Measurements from ENCODE around the gene TMEM107.

Gene TMEM107

DNA sequence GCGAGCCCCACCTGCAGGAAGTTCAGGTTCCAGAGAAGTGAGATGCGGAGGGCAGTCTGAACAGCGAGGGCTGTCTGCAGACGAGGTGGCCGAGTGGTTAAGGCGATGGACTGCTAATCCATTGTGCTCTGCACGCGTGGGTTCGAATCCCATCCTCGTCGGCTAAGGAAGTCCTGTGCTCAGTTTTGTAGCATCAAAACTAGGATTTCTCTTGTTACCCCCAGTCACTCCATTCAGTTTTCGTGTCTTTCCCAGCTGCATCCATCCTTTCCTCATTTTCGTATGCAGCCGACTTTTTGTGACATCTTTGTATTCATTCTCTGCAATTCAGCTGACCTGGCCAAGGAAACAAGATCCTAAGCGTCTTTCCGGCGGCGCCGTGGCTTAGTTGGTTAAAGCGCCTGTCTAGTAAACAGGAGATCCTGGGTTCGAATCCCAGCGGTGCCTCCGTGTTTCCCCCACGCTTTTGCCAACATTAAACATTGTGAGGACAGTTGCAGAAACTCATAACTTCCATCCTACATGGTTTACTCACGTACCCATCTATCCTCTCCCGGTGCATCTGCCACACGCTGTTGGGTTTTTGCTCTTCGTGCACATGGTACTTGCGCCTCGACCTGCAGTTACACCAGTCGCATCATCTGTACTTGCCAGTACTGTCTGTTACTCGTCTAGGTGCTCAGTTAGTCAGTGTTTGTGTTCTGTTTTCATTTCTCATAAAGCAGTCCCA is 10.8 kb upstream of the TMEM107 start (continued):
- TF ChIP-seq SALL2 (tag by site-specific recombination; IDR thresholded peaks at IDR 0.05; ENCODE audit: borderline replicate concordance) = peak; percentile 89; the same call in 1 of the 2 replicates
- TF ChIP-seq, protein P1, sequence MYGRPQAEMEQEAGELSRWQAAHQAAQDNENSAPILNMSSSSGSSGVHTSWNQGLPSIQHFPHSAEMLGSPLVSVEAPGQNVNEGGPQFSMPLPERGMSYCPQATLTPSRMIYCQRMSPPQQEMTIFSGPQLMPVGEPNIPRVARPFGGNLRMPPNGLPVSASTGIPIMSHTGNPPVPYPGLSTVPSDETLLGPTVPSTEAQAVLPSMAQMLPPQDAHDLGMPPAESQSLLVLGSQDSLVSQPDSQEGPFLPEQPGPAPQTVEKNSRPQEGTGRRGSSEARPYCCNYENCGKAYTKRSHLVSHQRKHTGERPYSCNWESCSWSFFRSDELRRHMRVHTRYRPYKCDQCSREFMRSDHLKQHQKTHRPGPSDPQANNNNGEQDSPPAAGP (tag by site-specific recombination; IDR thresholded peaks at IDR 0.05) = peak; percentile 82; the same call in 1 of the 2 replicates
- TF ChIP-seq, protein P2, sequence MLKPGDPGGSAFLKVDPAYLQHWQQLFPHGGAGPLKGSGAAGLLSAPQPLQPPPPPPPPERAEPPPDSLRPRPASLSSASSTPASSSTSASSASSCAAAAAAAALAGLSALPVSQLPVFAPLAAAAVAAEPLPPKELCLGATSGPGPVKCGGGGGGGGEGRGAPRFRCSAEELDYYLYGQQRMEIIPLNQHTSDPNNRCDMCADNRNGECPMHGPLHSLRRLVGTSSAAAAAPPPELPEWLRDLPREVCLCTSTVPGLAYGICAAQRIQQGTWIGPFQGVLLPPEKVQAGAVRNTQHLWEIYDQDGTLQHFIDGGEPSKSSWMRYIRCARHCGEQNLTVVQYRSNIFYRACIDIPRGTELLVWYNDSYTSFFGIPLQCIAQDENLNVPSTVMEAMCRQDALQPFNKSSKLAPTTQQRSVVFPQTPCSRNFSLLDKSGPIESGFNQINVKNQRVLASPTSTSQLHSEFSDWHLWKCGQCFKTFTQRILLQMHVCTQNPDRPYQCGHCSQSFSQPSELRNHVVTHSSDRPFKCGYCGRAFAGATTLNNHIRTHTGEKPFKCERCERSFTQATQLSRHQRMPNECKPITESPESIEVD (tag by site-specific recombination; IDR thresholded peaks at IDR 0.05) = peak; percentile 79
- no peak for TF ChIP-seq ZNF223 (tag by site-specific recombination; IDR thresholded peaks at IDR 0.05)
- TF ChIP-seq ZNF76 (tag by site-specific recombination; IDR thresholded peaks at IDR 0.05; ENCODE audit: borderline replicate concordance, low read depth) = peak; percentile 61; the same call in 1 of the 2 replicates
- TF ChIP-seq ZNF623 (tag by site-specific recombination; IDR thresholded peaks at IDR 0.05) = peak; percentile 10; the same call in 1 of the 2 replicates
- no peak for TF ChIP-seq ZNF670 (tag by site-specific recombination; IDR thresholded peaks at IDR 0.05; ENCODE audit: low read depth)
- TF ChIP-seq ZNF610 (tag by site-specific recombination; IDR thresholded peaks at IDR 0.05; ENCODE audit: borderline replicate concordance) = no peak
- TF ChIP-seq KLF8 (tag by site-specific recombination; IDR thresholded peaks at IDR 0.05) = peak; percentile 66
- TF ChIP-seq ZNF391 (tag by site-specific recombination; IDR thresholded peaks at IDR 0.05; ENCODE audit: borderline replicate concordance, low read depth) = peak; percentile 72; the same call in 1 of the 2 replicates
- peak; percentile 91 for TF ChIP-seq ZBTB17 (tag by site-specific recombination; IDR thresholded peaks at IDR 0.05)
- peak; percentile 62; the same call in 1 of the 2 replicates for TF ChIP-seq ZFP37 (tag by site-specific recombination; IDR thresholded peaks at IDR 0.05)
- TF ChIP-seq ZNF747 (tag by site-specific recombination; IDR thresholded peaks at IDR 0.05) = no peak
- TF ChIP-seq ZNF549 (tag by site-specific recombination; IDR thresholded peaks at IDR 0.05) = no peak
- no peak for TF ChIP-seq ZNF596 (tag by site-specific recombination; IDR thresholded peaks at IDR 0.05)
- TF ChIP-seq ZNF701 (tag by site-specific recombination; IDR thresholded peaks at IDR 0.05) = no peak
- TF ChIP-seq ZNF585B (tag by site-specific recombination; IDR thresholded peaks at IDR 0.05) = no peak
- peak; percentile 98 for TF ChIP-seq ZNF121 (tag by site-specific recombination; IDR thresholded peaks at IDR 0.05)
- 0 out of 2 replicates have a peak, but pooled peaks have one; percentile 15 for TF ChIP-seq SP2 (tag by site-specific recombination; IDR thresholded peaks at IDR 0.05)
- peak; percentile 31; the same call in 1 of the 2 replicates for TF ChIP-seq GLIS2 (tag by site-specific recombination; IDR thresholded peaks at IDR 0.05)
- no peak for TF ChIP-seq ZNF423 (tag by site-specific recombination; IDR thresholded peaks at IDR 0.05)
- peak; percentile 70 for TF ChIP-seq ZNF184 (tag by site-specific recombination; IDR thresholded peaks at IDR 0.05)
- TF ChIP-seq ZNF664 (tag by site-specific recombination; IDR thresholded peaks at IDR 0.05) = peak; percentile 100
- TF ChIP-seq ZNF37A (tag by site-specific recombination; IDR thresholded peaks at IDR 0.05) = no peak; the same call in 1 of the 2 replicates
- TF ChIP-seq TRIM28 (IDR thresholded peaks at IDR 0.05; ENCODE audit: borderline replicate concordance, low read length) = peak; percentile 93
- peak; percentile 4; the same call in 1 of the 2 replicates for TF ChIP-seq ZNF654 (tag by site-specific recombination; IDR thresholded peaks at IDR 0.05; ENCODE audit: low read depth)
- TF ChIP-seq ZNF239 (tag by site-specific recombination; IDR thresholded peaks at IDR 0.05) = no peak
- TF ChIP-seq, protein P3, sequence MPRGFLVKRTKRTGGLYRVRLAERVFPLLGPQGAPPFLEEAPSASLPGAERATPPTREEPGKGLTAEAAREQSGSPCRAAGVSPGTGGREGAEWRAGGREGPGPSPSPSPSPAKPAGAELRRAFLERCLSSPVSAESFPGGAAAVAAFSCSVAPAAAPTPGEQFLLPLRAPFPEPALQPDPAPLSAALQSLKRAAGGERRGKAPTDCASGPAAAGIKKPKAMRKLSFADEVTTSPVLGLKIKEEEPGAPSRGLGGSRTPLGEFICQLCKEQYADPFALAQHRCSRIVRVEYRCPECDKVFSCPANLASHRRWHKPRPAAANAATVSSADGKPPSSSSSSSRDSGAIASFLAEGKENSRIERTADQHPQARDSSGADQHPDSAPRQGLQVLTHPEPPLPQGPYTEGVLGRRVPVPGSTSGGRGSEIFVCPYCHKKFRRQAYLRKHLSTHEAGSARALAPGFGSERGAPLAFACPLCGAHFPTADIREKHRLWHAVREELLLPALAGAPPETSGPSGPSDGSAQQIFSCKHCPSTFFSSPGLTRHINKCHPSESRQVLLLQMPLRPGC (tag by site-specific recombination; IDR thresholded peaks at IDR 0.05) = peak; percentile 76
- TF ChIP-seq, protein P4, sequence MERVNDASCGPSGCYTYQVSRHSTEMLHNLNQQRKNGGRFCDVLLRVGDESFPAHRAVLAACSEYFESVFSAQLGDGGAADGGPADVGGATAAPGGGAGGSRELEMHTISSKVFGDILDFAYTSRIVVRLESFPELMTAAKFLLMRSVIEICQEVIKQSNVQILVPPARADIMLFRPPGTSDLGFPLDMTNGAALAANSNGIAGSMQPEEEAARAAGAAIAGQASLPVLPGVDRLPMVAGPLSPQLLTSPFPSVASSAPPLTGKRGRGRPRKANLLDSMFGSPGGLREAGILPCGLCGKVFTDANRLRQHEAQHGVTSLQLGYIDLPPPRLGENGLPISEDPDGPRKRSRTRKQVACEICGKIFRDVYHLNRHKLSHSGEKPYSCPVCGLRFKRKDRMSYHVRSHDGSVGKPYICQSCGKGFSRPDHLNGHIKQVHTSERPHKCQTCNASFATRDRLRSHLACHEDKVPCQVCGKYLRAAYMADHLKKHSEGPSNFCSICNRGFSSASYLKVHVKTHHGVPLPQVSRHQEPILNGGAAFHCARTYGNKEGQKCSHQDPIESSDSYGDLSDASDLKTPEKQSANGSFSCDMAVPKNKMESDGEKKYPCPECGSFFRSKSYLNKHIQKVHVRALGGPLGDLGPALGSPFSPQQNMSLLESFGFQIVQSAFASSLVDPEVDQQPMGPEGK (tag by site-specific recombination; IDR thresholded peaks at IDR 0.05) = peak; percentile 55
- TF ChIP-seq BCL11A (tag by site-specific recombination; IDR thresholded peaks at IDR 0.05; ENCODE audit: low read depth) = peak; percentile 85; the same call in 1 of the 2 replicates
- TF ChIP-seq, protein P5, sequence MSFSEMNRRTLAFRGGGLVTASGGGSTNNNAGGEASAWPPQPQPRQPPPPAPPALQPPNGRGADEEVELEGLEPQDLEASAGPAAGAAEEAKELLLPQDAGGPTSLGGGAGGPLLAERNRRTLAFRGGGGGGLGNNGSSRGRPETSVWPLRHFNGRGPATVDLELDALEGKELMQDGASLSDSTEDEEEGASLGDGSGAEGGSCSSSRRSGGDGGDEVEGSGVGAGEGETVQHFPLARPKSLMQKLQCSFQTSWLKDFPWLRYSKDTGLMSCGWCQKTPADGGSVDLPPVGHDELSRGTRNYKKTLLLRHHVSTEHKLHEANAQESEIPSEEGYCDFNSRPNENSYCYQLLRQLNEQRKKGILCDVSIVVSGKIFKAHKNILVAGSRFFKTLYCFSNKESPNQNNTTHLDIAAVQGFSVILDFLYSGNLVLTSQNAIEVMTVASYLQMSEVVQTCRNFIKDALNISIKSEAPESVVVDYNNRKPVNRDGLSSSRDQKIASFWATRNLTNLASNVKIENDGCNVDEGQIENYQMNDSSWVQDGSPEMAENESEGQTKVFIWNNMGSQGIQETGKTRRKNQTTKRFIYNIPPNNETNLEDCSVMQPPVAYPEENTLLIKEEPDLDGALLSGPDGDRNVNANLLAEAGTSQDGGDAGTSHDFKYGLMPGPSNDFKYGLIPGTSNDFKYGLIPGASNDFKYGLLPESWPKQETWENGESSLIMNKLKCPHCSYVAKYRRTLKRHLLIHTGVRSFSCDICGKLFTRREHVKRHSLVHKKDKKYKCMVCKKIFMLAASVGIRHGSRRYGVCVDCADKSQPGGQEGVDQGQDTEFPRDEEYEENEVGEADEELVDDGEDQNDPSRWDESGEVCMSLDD (tag by site-specific recombination; IDR thresholded peaks at IDR 0.05) = peak; percentile 34; the same call in 1 of the 2 replicates
- no peak for TF ChIP-seq ZNF48 (tag by site-specific recombination; IDR thresholded peaks at IDR 0.05)
